ENCODE results near the gene LRRC53. TPM values are rescaled to one million over a fixed set of nuclear protein-coding genes. Genes with fewer than 3 reads are reported as not detected.

Gene LRRC53
- total and polyA plus RNA-seq, 2 of the 4 experiments (the other 2 are of a cell fraction) = not detected

- no peak for ATAC-seq (ENCODE audit: low read depth)
- ChIA-PET CTCF (no interaction called here), POLR2A (ENCODE audit: unreplicated experiment) (no interaction called here)
- no peaks in the 10 kb centered on the region for H3K36me3 ChIP-seq (ENCODE audit: control insufficient read depth, insufficient read depth, low read length)
- TF ChIP-seq RFX5 (IDR thresholded peaks at IDR 0.05; ENCODE audit: low read depth, low read length) (no peak), FOS (IDR thresholded peaks at IDR 0.05; ENCODE audit: low read depth, low read length) (no peak), MAFK (IDR thresholded peaks at IDR 0.05; ENCODE audit: low read depth, low read length) (no peak), ELK1 (IDR thresholded peaks at IDR 0.05; ENCODE audit: borderline replicate concordance, low read depth, low read length) (no peak), CHD1 (IDR thresholded peaks at IDR 0.05; ENCODE audit: low read depth, low read length) (no peak), MAZ (IDR thresholded peaks at IDR 0.05; ENCODE audit: borderline replicate concordance, low read depth, low read length) (no peak), MXI1 (IDR thresholded peaks at IDR 0.05; ENCODE audit: borderline replicate concordance, low read depth, low read length) (no peak), NFE2L2 (IDR thresholded peaks at IDR 0.05; ENCODE audit: low read depth, low read length) (no peak)
- H4K91ac ChIP-seq (ENCODE audit: insufficient read depth, low read depth, low read length) = no peak overlapping the region
- no peak overlapping the region for H3K23ac ChIP-seq (ENCODE audit: low read depth, low read length)
- H3K79me1 ChIP-seq (ENCODE audit: low read depth in 1 of 2, low read length in 2 of 2) = no peaks in the 10 kb centered on the region
- H2AK9ac ChIP-seq (replicated peaks; ENCODE audit: low read depth, low read length, poor library complexity) = no peak overlapping the region
- H3K18ac ChIP-seq (ENCODE audit: low read depth, low read length) = no peak overlapping the region
- no peaks in the 10 kb centered on the region for H4K20me1 ChIP-seq (ENCODE audit: insufficient read depth, low read length)
- no peak overlapping the region for H3K4me2 ChIP-seq (ENCODE audit: low read depth, low read length)
- dilution Hi-C loops (cut with HindIII; ENCODE audit: low sequenced_read_pairs, unreplicated experiment) (no loop called here), intact Hi-C loops (cut with micrococcal nuclease) (no loop called here), in situ Hi-C loops (cut with MboI; ENCODE audit: low sequenced_read_pairs) (no loop called here)
- no peak overlapping the region for H2BK120ac ChIP-seq (ENCODE audit: low read depth, low read length)
- no peak overlapping the region for H2BK5ac ChIP-seq (ENCODE audit: low read depth, low read length, poor library complexity, severe bottlenecking)
- no TSS peak for BruUV-seq (replicated peaks)
- H3K14ac ChIP-seq (replicated peaks; ENCODE audit: low read depth, low read length) = no peak overlapping the region
- H3K9me3 ChIP-seq (ENCODE audit: control insufficient read depth, insufficient read depth, low read length) = no peaks in the 10 kb centered on the region
- no peak overlapping the region for H4K5ac ChIP-seq (ENCODE audit: low read depth, low read length)
- H4K8ac ChIP-seq (ENCODE audit: low read depth in 2 of 2, low read length in 2 of 2) = no peak overlapping the region
- no peak overlapping the region for H3K9ac ChIP-seq (ENCODE audit: low read depth, low read length)
- no peak overlapping the region for H3K4me3 ChIP-seq (ENCODE audit: insufficient read depth, low read depth, low read length)
- no peak overlapping the region for H3K27ac ChIP-seq (ENCODE audit: insufficient read depth, low read length)
- H3K9me1 ChIP-seq (ENCODE audit: insufficient read depth, low read length) = no peaks in the 10 kb centered on the region
- H2BK15ac ChIP-seq (ENCODE audit: low read depth, low read length) = no peak overlapping the region
- H2AFZ ChIP-seq (replicated peaks; ENCODE audit: low read length, poor library complexity) = no peak overlapping the region
- H3K4ac ChIP-seq (ENCODE audit: low read depth, low read length) = no peak overlapping the region
- H3K27me3 ChIP-seq (ENCODE audit: control insufficient read depth, insufficient read depth, low read length) = no peaks in the 10 kb centered on the region
- no peak overlapping the region for H3K56ac ChIP-seq (ENCODE audit: extremely low read depth, insufficient read depth, low read length)
- DNase-seq = no peak
- no peak overlapping the region for H2BK20ac ChIP-seq (ENCODE audit: low read depth, low read length)
- no peak overlapping the region for H2AK5ac ChIP-seq (ENCODE audit: low read depth, low read length)
- H3K4me1 ChIP-seq (ENCODE audit: control insufficient read depth, insufficient read depth, low read length) = no peaks in the 10 kb centered on the region
- no CpG with 5 or more reads among the region's 4 CpGs for WGBS, 2 experiments (ENCODE audit: extremely low coverage in 2 of 2, insufficient read length in 1 of 2)
Measured at GRCh38 chr1:74522148-74522547, 9.7 kb upstream of the LRRC53 start.
